ENCODE measurements around the gene SLC5A4. TPM values are rescaled to one million over a fixed set of nuclear protein-coding genes. Genes with fewer than 3 reads are reported as not detected.

Gene SLC5A4
- total and polyA plus RNA-seq, 10 of the 15 experiments (the other 5 are each of a cell fraction or from before 2014, with no cell fraction given), result not detected

GRCh38 chr22:32208681-32209080, 46.5 kb downstream of the SLC5A4 start (continued):
- TF ChIP-seq PRDM15 (CRISPR knock-in tag; IDR thresholded peaks at IDR 0.05), result no peak
- TF ChIP-seq POLR2AphosphoS5 (IDR thresholded peaks at IDR 0.05; ENCODE audit: low read length), result no peak
- TF ChIP-seq MXI1 (IDR thresholded peaks at IDR 0.05; ENCODE audit: low read depth, low read length), result no peak
- no peak for TF ChIP-seq PAX8 (IDR thresholded peaks at IDR 0.05)

GRCh38 chr22:32207971-32208480, 47.1 kb downstream of the SLC5A4 start:
- no peak for FAIRE-seq
- BruUV-seq (replicated peaks), result no TSS peak
- Histone ChIP-seq H3K36me3 (ENCODE audit: control insufficient read depth in 2 of 2, insufficient read depth in 2 of 2, low read length in 1 of 2) (no peaks in the 10 kb centered on the region), H3K27me3 (replicated peaks in 1 of 2; ENCODE audit: control insufficient read depth in 2 of 2, insufficient read depth in 2 of 2, low read length in 1 of 2) (peaks cover 0 to 3% of the 10 kb centered on the region in 2 experiments; a peak in 2 of 4 replicates), H3K9me3 (replicated peaks; ENCODE audit: control insufficient read depth, insufficient read depth, low read length) (no peaks in the 10 kb centered on the region), H3K9ac (ENCODE audit: control insufficient read depth, insufficient read depth, low read length) (no peak overlapping the region), H3K4me1 (ENCODE audit: control insufficient read depth, insufficient read depth, low read length) (no peaks in the 10 kb centered on the region), H2AFZ (ENCODE audit: control insufficient read depth, low read depth, low read length) (no peak overlapping the region), H3K4me2 (ENCODE audit: control insufficient read depth, insufficient read depth) (no peak overlapping the region), H3K4me3 (no peak overlapping the region), H3K27ac (ENCODE audit: control insufficient read depth, insufficient read depth) (no peak overlapping the region), H3K79me2 (ENCODE audit: control insufficient read depth, insufficient read depth, low read length) (no peaks in the 10 kb centered on the region), H4K20me1 (ENCODE audit: control insufficient read depth, insufficient read depth) (no peaks in the 10 kb centered on the region)
- intact Hi-C loops (cut with micrococcal nuclease; ENCODE audit: unreplicated experiment), result loop anchor here (5.0 to 10.0 kb wide), 2 partner anchors 103 to 231 kb away; no protein-coding TSS in a partner anchor
- no peak for ATAC-seq
- ChIA-PET CTCF (no interaction called here), POLR2A (no interaction called here), RAD21 (ENCODE audit: unreplicated experiment) (no interaction called here), SMC1A (ENCODE audit: uncharacterized antibody, unreplicated experiment) (no interaction called here)
- 0% methylated on average over 4 of the region's 4 CpGs for WGBS (ENCODE audit: insufficient coverage, insufficient replicate concordance, low lambda C conversion rate, missing lambda C conversion rate)
- in situ Hi-C loops (cut with MboI), result no loop called here
- no peak for DNase-seq (ENCODE audit: low read depth, low spot score)
- TF ChIP-seq RUNX3 (IDR thresholded peaks at IDR 0.05; ENCODE audit: low read length) (no peak), RELB (IDR thresholded peaks at IDR 0.05; ENCODE audit: low read depth) (no peak), SUPT20H (IDR thresholded peaks at IDR 0.05; ENCODE audit: borderline replicate concordance, control insufficient read depth, low read depth, low read length) (no peak), IKZF1 (conservative IDR thresholded peaks at IDR 0.05) (no peak), RBBP5 (conservative IDR thresholded peaks at IDR 0.05) (no peak), MXI1 (IDR thresholded peaks at IDR 0.05; ENCODE audit: low read depth, low read length) (no peak), HDAC2 (IDR thresholded peaks at IDR 0.05) (no peak)
